GM10266 (cell line): ENCODE measurements around the gene GH2.

Source experiments
- DNase-seq: peaks from one replicate; pipeline ENCODE4 v3.0.0; 2012; ENCODE audit errors: extremely low spot score
- CTCF ChIP-seq: IDR thresholded peaks from 2 replicates; pipeline ENCODE4 v1.5.1; 2012; ENCODE audit warnings: mild to moderate bottlenecking, low read depth; ENCODE audit not compliant: control insufficient read depth, insufficient read depth; ENCODE audit errors: missing control alignments

GH2 gene

GRCh38 chr17:63836811-63837210 is 44.9 kb downstream of the GH2 start:
- no peak for DNase-seq
- TF ChIP-seq CTCF = no peak

- no peak for TF ChIP-seq CTCF
- no peak for DNase-seq
Measured at GRCh38 chr17:63835167-63835720, 46.5 kb downstream of the GH2 start.

- peak; percentile 62 for DNase-seq
- TF ChIP-seq CTCF = peak; percentile 65
Measured at GRCh38 chr17:63834431-63835166, 47.1 kb downstream of the GH2 start.

GRCh38 chr17:63833741-63834373 is 47.9 kb downstream of the GH2 start:
- TF ChIP-seq CTCF = no peak
- DNase-seq = no peak

- DNase-seq = no peak
- no peak for TF ChIP-seq CTCF
Measured at GRCh38 chr17:63833026-63833740, 48.6 kb downstream of the GH2 start.

GRCh38 chr17:63832455-63832854 is 49.3 kb downstream of the GH2 start:
- no peak for DNase-seq
- TF ChIP-seq CTCF = no peak
